GM23248 (cell line): ENCODE data around the gene GLOD4. TPM values are rescaled to one million over a fixed set of nuclear protein-coding genes. Genes with fewer than 3 reads are reported as not detected.
"Not testable (repeated sequence)": the region's sequence is repeated elsewhere in the genome, so short reads cannot be mapped to it uniquely, and the experiment has no call there.

Experiments
- DNase-seq: peaks from one replicate; pipeline ENCODE4 v3.0.0-alpha.2; 2015
- H2AFZ ChIP-seq: fragments of 200-600 bp; sonication (generic); 2 replicates; pipeline ENCODE4 v1.6.1; 2016; ENCODE audit warnings: antibody characterized with exemption
- H3F3A ChIP-seq: fragments of 200-600 bp; sonication (generic); 2 replicates; pipeline ENCODE4 v1.6.1; 2016; ENCODE audit warnings: mild to moderate bottlenecking, antibody characterized with exemption, mixed run types; ENCODE audit not compliant: insufficient read depth
- H3K27ac ChIP-seq: fragments of 200-600 bp; sonication (generic); 2 replicates; pipeline ENCODE4 v1.5.1; 2016; ENCODE audit warnings: mild to moderate bottlenecking
- H3K27me3 ChIP-seq: fragments of 200-600 bp; sonication (generic); replicated peaks from 2 replicates; pipeline ENCODE4 v1.6.1; 2016; ENCODE audit warnings: mild to moderate bottlenecking; ENCODE audit not compliant: insufficient read depth
- H3K36me3 ChIP-seq: fragments of 200-600 bp; sonication (generic); 2 replicates; pipeline ENCODE4 v1.6.1; 2016; ENCODE audit warnings: low read depth, mild to moderate bottlenecking
- H3K4me1 ChIP-seq: fragments of 200-600 bp; sonication (generic); 2 replicates; pipeline ENCODE4 v1.6.1; 2016; ENCODE audit warnings: mild to moderate bottlenecking; ENCODE audit not compliant: insufficient read depth
- H3K4me2 ChIP-seq: fragments of 200-600 bp; sonication (generic); one replicate; pipeline ENCODE4 v1.6.1; 2016; ENCODE audit warnings: mild to moderate bottlenecking; ENCODE audit not compliant: unreplicated experiment
- H3K4me3 ChIP-seq: fragments of 200-600 bp; sonication (generic); 2 replicates; pipeline ENCODE4 v1.5.1; 2016; ENCODE audit warnings: mild to moderate bottlenecking
- H3K79me2 ChIP-seq: fragments of 200-600 bp; sonication (generic); 2 replicates; pipeline ENCODE4 v1.6.1; 2016; ENCODE audit warnings: mild to moderate bottlenecking; ENCODE audit not compliant: insufficient read depth
- H3K9ac ChIP-seq: fragments of 200-600 bp; sonication (generic); 2 replicates; pipeline ENCODE4 v1.6.1; 2016; ENCODE audit warnings: mild to moderate bottlenecking
- H3K9me2 ChIP-seq: fragments of 200-600 bp; sonication (generic); 2 replicates; pipeline ENCODE4 v1.6.1; 2016; ENCODE audit warnings: mixed run types, mild to moderate bottlenecking, moderate library complexity; ENCODE audit not compliant: insufficient read depth
- H3K9me3 ChIP-seq: fragments of 200-600 bp; sonication (generic); one replicate; pipeline ENCODE4 v1.6.1; 2017; ENCODE audit warnings: low read depth
- H4K20me1 ChIP-seq: fragments of 200-600 bp; sonication (generic); 2 replicates; pipeline ENCODE4 v1.6.0; 2016; ENCODE audit not compliant: insufficient read depth
- EZH2 ChIP-seq: fragments of 200-600 bp; sonication (generic); IDR thresholded peaks from 2 replicates; pipeline ENCODE4 v1.6.1; 2018; ENCODE audit warnings: antibody characterized with exemption, mild to moderate bottlenecking; ENCODE audit not compliant: insufficient read depth, poor library complexity, severe bottlenecking
- EZH2phosphoT487 ChIP-seq: fragments of 200-600 bp; sonication (generic); IDR thresholded peaks from 2 replicates; pipeline ENCODE4 v1.6.1; 2018; ENCODE audit warnings: antibody characterized with exemption, moderate library complexity, mild to moderate bottlenecking, low read depth; ENCODE audit not compliant: insufficient read depth
- WGBS, 2 experiments: methylation state at CpG; one replicate each; pipeline ENCODE4 v1.1.6; 2015 to 2017; ENCODE audit warnings: low lambda C conversion rate in 2 of 2, low coverage in 1 of 2; ENCODE audit errors: missing lambda C conversion rate in 2 of 2; 5-methylcytosine and 5-hydroxymethylcytosine counted together
- in situ Hi-C: fragments of 300-500 bp; cut with MboI; formaldehyde crosslinking; loops from 2 replicates; pipeline ENCODE4 v1.15.0; 2020
- polyA plus RNA-seq: library from polyadenylated mRNA; unstranded; fragments of >200 nt; fragmentation: Nextera tagmentation; extraction: Ambion mirVana; gene quantifications from 2 replicates; pipeline ENCODE4 v1.2.1, GENCODE V29; 2016
- total RNA-seq: library from RNA; depleted of rRNA; stranded (reverse); fragments of >200 nt; shearing (Covaris generic); gene quantifications from 2 replicates; pipeline ENCODE4 v1.2.3, GENCODE V29; 2014

The GLOD4 gene
- total and polyA plus RNA-seq, 2 experiments from 2014 or later = 67.7 to 76.3 TPM

GRCh38 chr17:750431-751037, 31.5 kb downstream of the GLOD4 start:
- H4K20me1 ChIP-seq = no peaks in the 10 kb centered on the region
- no peaks in the 10 kb centered on the region for H3K9me2 ChIP-seq
- H3K36me3 ChIP-seq = no peaks in the 10 kb centered on the region
- no peaks in the 10 kb centered on the region for H3K9me3 ChIP-seq
- peaks cover 15% of the 10 kb centered on the region for H3F3A ChIP-seq
- TF ChIP-seq EZH2 (no peak), EZH2phosphoT487 (no peak)
- peak; percentile 22 for DNase-seq
- H3K4me3 ChIP-seq = peak overlapping the region; percentile 85
- peak overlapping the region; percentile 92 for H3K4me2 ChIP-seq
- no peaks in the 10 kb centered on the region for H3K27me3 ChIP-seq
- in situ Hi-C loops = no loop called here
- H2AFZ ChIP-seq = no peak overlapping the region
- H3K27ac ChIP-seq = no peak overlapping the region
- WGBS, 2 experiments = 52 to 60% methylated on average over 8 of the region's 8 CpGs
- H3K9ac ChIP-seq = peak overlapping the region; percentile 88
- peaks cover 40% of the 10 kb centered on the region for H3K79me2 ChIP-seq
- H3K4me1 ChIP-seq = peaks cover 11% of the 10 kb centered on the region; the same call in 1 of the 2 replicates

GRCh38 chr17:749359-749758, 32.7 kb downstream of the GLOD4 start:
- H3K4me2 ChIP-seq, in situ Hi-C loops, H3K9me3 ChIP-seq, H3K27me3 ChIP-seq, H2AFZ ChIP-seq, H3K36me3 ChIP-seq, H3K27ac ChIP-seq, H4K20me1 ChIP-seq, H3F3A ChIP-seq, DNase-seq, H3K9me2 ChIP-seq, H3K9ac ChIP-seq, H3K4me3 ChIP-seq: not testable (repeated sequence)
- H3K4me1 ChIP-seq = peaks cover 11% of the 10 kb centered on the region; the same call in 1 of the 2 replicates
- 69 to 75% methylated on average over 5 to 7 of the region's 7 CpGs for WGBS, 2 experiments
- H3K79me2 ChIP-seq = peaks cover 49% of the 10 kb centered on the region

- DNase-seq, H2AFZ ChIP-seq, H3K4me3 ChIP-seq, H3F3A ChIP-seq, H3K4me2 ChIP-seq, H3K9ac ChIP-seq, H3K9me2 ChIP-seq, in situ Hi-C loops, H3K27ac ChIP-seq, H4K20me1 ChIP-seq, H3K27me3 ChIP-seq, H3K9me3 ChIP-seq, H3K36me3 ChIP-seq: not testable (repeated sequence)
- 96 to 97% methylated on average over 4 of the region's 4 CpGs for WGBS, 2 experiments
- Histone ChIP-seq H3K79me2 (peaks cover 56% of the 10 kb centered on the region), H3K4me1 (peaks cover 11% of the 10 kb centered on the region; the same call in 1 of the 2 replicates)
Observed at GRCh38 chr17:748604-749003, 33.5 kb downstream of the GLOD4 start.

- Histone ChIP-seq H4K20me1 (no peaks in the 10 kb centered on the region), H3K9me3 (no peaks in the 10 kb centered on the region), H3K9ac (no peak overlapping the region), H3K4me1 (peaks cover 11% of the 10 kb centered on the region; the same call in 1 of the 2 replicates), H2AFZ (no peak overlapping the region), H3F3A (0 out of 2 replicates have a peak, but pooled peaks cover 10% of the 10 kb centered on the region), H3K36me3 (0 out of 2 replicates have a peak, but pooled peaks cover 11% of the 10 kb centered on the region), H3K4me2 (no peak overlapping the region), H3K27ac (no peak overlapping the region), H3K79me2 (peaks cover 66% of the 10 kb centered on the region), H3K27me3 (no peaks in the 10 kb centered on the region), H3K9me2 (no peaks in the 10 kb centered on the region), H3K4me3 (no peak overlapping the region)
- in situ Hi-C loops = no loop called here
- no peak for DNase-seq
- 92 to 93% methylated on average over 38 of the region's 38 CpGs for WGBS, 2 experiments
- no peak for TF ChIP-seq EZH2phosphoT487
Observed at GRCh38 chr17:746783-747629, 35.1 kb downstream of the GLOD4 start.
